CD4-positive, alpha-beta T cell treated with Interleukin-6 for 4 hours (primary cell): ENCODE measurements around the gene TMEM128.
"Not testable (repeated sequence)": the region's sequence is repeated elsewhere in the genome, so short reads cannot be mapped to it uniquely, and the experiment has no call there.

ENCODE experiments used
- DNase-seq: peaks from one replicate; pipeline ENCODE4 v3.0.0-alpha.2; 2020; ENCODE audit warnings: mixed read lengths

The TMEM128 gene, protein sequence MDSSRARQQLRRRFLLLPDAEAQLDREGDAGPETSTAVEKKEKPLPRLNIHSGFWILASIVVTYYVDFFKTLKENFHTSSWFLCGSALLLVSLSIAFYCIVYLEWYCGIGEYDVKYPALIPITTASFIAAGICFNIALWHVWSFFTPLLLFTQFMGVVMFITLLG

DNA sequence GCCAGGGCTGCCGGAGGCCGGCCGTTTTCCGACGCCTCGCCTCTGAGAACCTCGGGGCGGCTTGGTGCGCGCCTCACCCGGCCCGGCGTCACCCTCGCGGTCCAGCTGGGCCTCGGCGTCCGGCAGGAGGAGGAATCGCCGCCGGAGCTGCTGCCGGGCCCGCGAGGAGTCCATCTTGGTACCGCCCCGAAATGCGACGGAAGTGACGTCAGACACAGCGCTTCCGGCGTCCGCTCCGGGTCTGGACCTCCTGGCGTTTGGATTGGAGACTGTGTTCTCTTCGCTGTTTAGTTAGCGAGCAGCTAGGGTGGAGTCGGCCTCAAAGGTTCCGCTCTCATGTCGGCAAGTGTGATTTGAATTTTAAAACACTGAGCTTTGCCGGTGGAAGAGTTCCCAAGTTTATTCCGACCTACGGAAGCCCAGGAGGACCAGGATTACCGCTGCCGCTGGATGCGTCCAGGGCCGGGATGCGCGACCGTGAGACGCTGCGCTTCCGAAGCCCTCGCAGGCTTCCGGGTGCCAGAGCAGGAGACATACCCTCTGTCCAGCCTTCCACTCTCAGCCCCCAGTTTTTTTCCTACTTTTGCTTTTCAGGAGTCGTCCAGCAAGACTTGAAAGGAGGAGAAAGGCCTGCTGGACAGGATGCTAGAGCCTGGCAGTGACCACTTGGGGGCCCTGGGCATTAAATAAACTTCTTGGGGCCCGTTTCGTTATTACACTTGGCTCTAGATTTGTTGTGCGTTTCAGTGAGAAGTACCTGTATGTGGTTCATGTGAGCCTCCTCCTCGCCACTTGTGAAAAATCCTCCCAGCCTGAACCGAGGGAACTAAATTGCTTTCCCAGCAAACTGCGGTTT, at the start of gene TMEM128:
Gene TMEM128 (minus strand): TSS at position 195 of the 856 bp plus-strand sequence. CDS start 21 bp downstream, at position 174.
- peak; percentile 90 for DNase-seq

DNA sequence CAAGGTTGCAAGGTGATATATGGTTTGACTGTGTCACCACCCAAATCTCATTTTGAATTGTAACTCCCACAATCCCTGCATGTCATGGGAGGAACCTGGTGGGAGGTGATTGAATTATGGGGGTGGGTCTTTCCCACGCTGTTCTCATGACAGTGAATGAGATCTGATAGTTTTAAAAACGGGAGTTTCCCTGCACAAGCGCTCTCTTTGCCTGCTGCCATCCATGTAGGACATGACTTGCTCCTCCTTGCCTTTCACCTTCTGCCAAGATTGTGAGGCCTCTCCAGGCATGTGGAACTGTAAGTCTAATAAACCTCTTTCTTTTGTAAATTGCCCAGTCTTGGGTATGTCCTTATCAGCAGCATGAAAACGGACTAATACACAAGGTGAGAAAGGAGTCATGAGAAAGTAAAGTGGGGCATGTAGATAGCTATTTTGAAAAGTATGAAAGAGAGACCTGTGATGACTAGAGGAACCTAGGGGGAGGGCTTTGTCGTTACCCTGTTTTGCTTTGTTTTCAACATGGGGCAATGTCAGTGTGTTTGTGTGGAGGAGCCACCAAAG, 48.3 kb upstream of the TMEM128 start:
- DNase-seq = no peak

DNA sequence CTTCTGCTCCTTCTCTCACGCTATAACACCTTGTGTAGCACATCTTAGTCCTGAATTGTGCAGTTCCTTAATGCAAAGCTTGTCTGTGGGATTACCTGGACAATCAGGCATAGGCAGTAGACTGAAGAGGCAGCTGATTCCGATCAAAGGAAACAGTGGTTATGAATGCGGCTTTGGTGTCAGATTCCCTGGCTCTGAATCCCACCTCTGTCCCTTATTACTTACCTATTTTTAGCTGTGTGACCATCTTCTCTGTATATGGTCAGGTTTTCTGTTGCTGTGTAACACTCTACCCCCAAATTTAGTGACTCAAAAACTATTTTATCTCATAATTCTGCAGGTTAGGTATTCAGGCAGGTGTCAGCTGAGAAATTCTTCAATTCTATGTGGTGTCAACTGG, 45.3 kb upstream of the TMEM128 start:
- no peak for DNase-seq

DNA sequence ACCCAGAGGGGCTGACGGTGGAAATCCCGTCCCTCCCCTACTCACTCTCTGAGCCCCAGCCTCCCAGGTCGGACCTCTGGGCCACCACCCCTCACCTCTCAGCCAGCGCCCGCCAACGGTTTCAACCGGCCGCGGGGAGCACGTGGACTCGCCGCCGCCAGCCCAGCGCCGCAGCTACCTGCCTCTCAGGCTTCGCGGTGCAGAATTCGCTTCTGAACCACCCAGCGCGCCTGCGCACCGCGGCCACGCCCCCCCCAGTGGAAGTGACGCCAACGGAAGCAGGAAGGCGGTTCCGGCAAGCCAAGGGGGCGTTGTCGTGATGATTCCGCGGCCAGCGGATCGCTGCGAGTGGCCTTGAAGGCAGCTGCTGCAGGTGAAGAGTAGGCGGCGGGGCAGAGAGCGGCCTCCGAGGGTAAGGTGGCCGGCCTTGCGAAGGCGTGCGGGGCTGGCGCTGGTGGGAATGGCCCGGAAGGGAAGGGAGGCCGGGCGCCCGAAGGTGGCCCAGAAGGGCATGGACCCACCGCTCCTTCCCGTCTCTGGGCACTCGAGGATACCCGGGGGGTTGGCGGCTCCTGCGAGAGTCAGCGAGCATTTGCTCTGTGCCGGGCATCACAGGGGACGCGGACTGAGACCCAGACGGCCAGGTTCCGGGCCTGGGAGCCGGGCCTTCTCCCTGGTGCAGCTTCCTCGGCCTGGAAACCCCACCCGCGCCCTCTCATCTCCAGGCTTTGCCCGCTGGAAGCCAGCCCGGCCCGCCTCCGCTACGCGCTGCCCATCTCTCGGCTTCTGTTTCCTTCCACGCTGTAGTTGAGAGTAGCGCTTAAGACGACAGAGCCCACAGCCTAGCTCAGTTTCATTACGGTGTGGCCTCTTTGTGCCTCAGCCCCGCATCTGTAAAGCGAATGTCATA, 42.2 kb upstream of the TMEM128 start, which contains the start of the genes LYAR and ZBTB49:
Gene LYAR (minus strand): TSS at position 214 of the 910 bp plus-strand sequence. CDS start 6,412 bp downstream, outside the sequence.
Gene ZBTB49 (plus strand): TSS at position 311 of the 910 bp plus-strand sequence. CDS start 9,695 bp downstream, outside the sequence.
- DNase-seq = peak; percentile 96

DNA sequence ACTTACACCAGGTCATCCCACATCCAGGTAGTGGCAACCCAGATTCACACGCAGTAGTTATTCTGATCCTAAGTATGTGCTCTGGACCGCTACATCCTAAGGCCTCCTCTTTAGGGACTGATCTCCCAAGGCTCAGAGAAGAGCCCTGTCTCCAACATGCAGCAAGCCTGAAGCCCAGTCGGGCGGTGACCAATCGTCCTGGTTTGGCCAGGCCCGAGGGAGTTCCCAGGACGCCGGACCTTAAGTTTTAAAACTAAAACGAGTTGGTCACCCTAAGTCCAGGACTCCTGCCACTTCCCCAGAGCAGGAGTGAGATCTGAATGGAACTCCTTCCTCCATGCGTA, 41.5 kb upstream of the TMEM128 start:
- DNase-seq = no peak

DNA sequence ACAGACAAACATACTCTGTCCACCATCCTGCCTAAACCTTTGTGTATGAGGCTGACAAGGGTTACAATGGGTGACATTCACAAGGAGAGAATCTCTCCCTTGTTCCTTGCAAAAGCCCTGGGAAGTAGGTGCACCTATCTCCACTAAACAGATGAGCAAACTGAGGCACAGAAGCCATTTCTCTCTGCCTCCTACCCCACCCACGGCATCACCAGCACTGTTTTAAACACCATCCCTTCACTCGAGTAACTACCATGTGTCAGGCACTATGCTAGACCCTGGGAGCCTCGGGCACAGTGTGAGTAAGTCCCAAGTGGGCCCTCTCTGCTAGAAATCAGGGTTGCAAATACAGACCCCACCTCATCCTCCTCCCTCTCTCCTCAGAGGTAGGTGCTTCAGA, 41.0 kb upstream of the TMEM128 start:
- no peak for DNase-seq

DNA sequence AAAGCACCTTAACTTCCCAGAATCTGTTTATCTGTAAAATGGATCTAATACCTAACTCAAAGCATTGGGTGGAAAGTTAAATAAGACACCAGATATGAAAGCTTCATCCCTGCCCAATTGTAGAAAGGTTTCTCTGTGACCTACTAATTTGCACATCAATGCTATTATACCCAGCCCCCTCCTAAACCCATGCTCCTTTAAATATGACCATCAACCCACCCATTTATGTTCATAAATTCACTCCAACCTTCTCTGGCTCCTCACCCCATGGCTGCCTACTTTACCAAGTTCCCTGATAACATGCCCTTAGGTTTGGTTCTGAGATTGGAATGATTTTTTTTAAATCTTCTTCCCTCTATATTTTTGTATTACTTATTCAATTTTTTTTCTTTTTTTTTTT, 40.1 kb upstream of the TMEM128 start:
- no peak for DNase-seq

DNA sequence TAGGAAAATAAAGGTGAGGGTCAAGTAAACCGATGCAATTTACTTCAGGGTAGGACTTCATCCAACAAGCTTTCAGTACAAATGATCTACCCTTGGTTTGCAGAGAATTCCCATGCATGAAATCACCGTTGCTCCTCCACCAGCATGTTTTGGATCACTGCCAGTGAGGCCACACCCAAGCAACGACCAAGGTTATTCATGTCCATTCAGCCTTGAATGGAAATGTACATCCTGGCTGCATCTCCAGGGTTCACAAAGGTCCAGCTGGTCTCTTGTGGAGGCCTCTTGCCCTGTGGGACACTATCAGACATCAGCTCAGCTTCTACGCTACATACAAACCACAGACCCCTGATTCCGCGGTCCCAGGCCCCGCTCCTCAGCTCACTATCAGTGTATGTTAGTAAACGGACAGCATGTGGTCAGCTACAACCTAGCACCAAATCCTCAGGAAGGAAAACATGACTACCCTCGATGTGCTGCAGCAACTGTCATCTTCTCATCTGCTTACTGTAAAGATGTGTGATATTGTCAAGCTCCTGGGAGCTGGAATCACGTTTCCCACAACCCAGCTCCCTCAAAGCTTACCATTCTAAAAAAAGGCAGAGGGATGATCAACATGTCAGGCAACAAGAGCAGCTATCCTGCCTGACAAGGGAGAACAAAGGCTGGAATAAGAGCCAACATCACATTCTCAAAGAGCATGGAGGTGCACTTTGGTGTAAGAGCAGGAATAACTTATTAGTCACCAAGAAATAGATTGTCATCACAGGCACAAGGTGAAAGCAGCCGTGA, 37.0 kb upstream of the TMEM128 start:
- no peak for DNase-seq

DNA sequence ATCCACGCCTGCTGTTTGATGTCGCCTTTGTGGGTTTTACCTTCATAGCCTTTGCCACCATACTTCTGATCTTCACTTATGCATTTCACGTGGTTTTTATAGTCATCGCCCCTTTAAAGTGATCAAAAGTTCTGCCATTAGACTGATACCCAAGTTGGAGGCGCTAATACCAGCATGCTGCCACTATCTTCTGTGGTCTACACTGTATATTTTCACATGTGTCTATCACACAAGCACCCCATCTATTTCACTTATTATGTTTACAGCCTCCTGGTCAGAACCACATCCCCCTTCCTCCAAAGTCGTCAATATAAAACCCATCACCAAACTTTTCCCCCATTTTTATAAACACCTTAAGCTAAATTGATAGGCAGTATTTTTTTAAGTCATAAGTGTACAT, 33.8 kb upstream of the TMEM128 start:
- no peak for DNase-seq

DNA sequence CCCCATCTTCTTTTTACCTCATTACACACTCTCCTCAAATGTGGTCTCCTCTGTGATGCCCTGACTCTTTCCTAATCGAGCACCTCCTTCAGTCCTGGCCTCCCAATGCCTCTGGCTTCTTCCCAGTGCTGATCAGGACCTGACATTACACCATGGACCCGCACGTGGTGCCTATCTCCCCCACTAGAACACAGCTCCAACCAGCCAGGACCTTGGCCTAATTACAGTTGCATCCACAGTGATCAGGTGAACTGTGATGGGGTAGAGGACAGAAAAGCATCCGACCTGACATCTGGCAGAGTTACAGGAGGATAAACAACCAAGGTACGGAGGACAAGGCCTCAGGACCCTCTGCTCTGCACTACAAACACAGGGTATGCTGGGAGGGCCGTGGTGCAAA, 29.5 kb upstream of the TMEM128 start:
- no peak for DNase-seq

DNA sequence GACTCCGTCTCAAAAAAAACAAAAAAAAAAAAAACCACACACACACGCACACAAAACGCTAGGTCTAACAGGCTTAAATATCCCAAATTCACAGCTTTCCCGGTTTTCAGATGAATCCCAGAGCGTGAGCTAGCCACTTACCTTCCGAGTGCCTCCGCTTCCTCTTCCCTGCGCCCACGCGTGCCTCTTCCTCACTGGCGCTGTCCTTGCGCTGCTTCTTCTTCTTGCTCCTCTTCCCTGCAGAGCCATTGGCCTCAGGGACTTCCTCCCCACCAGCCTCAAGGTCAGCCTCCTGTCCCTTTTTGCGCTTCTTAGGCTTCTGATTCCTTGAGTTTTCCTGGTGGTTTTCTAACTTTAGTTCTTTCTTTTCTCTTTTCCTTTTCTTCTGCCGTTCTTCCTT, 26.2 kb upstream of the TMEM128 start:
- no peak for DNase-seq

DNA sequence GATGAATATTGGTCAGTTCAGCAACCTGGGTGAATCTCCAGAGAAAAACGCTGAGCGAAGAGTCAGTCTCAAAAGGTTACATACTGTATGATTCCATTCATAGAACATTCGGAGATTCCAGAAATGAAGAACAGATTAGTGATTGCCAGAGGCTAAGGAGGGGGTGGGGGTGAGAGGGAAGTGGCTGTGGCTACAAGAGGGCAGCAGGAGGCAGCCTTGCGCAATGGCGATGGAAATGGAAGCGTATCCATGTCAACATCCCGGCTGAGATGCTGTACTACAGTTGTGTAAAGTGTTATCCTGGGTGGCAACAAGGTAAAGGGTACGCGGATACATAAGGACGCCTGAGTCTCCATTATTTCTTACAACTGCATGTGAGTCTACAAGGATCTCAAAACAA, 23.9 kb upstream of the TMEM128 start:
- no peak for DNase-seq

DNA sequence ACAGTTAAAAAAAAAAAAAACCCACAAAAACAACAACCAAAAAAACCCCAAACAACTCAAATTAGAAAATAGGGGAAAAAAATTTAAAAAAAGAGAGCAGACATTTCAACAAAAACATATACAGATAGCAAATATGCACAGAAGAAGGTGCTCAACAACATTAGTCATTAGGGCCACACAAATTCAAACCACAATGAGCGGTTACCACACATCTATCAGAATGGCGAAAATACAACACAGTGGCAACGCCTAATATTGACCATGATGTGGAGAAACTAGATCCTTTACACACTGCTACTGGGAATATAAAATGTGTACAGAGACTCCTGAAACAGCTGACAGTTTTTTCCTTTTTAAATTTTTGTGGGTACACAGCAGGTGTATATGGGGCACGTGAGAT, 22.5 kb upstream of the TMEM128 start:
- DNase-seq = no peak

DNA sequence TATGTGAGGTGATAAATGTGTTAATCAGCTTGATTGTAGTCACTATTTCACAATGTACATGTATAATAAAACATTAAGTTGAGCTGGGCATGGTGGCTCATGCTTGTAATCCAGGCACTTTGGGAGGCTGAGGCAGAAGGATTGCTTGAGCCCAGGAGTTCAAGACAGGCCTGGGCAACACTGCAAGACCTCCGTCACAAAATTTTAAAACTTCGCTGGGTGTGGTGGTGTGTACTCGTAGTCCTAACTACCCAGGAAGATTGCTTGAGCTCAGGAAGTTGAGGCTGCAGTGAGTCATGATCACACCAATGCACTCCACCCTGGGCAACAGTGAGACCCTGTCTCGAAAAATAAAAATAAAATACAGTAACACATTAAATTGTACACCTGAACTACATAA, 21.8 kb upstream of the TMEM128 start:
- DNase-seq = peak; percentile 44

DNA sequence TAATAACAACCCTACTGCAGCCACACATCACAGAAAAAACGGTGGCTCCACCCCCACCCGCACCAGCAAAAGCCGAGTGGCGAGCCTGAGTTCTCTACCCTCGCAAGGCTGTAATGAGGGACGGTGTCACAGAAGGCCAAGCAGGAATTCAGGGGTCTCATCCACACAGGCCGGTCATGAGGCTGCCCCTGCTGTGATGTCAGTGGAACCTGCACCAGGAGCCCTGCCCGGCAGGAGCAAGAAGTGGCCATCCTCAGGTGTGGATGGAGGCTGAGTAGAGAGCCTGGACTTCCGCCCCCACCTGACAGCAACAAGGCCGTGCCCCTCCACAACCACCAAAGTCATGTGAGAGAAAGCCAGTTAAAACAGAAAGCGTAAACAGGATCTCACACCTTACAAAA, 21.3 kb upstream of the TMEM128 start:
- DNase-seq = peak; percentile 53

DNA sequence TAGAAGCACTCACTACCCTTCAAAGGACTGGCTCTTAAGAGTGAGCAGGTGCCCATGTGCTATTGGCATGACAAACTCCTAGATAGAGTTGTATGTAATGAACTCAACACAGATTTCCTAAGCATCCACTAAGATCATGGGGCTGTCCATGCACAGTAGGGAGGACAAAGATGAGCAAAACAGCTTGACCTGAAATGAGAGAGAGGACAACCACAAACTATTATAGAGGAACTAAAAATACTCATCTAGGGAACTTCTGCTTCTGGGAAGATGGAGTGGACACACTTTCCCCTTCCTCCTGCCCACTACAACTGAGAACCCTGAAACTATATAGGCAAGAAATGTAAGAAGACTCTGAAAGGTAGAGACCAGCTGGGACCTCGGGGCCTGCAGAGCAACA, 20.8 kb upstream of the TMEM128 start:
- DNase-seq = no peak

DNA sequence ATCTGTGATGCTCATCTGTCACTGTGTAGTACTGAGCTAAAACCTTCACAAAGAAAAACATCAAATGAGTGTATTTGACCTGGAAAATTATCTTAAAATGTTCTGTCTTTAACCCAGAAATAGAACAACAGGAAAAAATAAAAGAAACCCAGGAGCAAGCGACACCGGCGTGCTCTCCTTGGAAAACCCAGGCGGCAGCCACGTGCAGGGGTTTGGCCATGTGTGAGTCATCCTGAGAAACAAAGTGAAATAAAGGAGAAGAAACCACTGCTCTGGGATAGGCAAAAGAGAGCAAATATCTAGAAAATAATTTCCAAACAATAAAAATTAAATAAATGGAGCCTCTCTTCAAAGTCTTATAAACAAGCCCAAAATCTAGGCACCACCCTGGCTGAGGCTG, 20.0 kb upstream of the TMEM128 start:
- DNase-seq = no peak

DNA sequence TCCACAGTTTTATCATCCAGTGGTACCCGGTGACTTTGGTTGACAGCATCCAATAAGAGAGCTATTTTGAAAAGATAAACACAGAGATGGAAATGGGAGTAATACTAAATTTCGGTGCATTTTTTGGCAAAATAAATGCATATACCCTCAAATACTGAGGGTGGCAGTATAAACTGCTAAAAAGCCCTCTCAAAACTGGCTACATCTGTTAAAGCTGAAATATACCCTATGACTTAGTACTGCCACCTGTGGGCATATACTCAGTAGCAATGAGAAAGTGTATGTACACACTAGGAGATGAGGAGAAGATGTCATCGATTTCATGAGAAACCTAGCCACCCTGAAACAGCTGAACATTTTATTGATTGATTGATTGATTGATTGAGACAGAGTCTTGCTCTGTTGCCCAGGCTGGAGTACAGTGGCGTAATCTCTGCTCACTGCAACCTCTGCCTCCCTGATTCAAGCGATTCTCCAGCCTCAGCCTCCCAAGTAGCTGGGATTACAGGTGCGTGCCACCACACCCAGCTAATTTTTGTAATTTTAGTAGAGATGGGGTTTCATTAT, 12.2 kb upstream of the TMEM128 start:
- DNase-seq = peak; percentile 15

DNA sequence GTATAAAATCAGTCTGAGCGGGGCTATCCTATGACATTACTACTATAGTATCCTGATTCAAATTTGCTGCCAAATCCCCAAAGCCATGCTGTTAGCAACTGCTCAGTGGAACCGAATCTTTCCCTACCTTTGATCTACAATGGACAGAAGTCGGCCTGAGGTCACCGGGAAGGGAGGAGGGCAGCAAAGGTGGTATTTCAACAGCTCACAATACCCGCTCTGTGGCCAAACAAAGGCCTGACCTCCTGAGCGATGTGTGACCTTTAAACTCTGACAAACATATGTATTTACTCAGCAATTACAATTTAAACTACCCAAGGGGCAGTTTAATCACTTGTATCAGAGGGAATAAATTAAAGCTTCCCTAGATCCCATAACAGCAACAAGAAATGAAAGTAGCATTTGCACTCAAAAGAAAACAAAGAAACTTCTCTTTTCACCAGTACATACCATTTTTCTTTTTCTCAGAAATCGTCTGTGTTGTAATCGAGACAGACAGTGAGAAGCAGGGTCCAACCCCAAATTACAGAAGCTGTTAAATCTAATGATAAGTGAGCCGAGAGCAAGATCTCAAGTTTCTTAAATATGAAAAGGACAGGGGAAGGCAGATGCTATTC, 11.6 kb upstream of the TMEM128 start:
- DNase-seq = no peak

DNA sequence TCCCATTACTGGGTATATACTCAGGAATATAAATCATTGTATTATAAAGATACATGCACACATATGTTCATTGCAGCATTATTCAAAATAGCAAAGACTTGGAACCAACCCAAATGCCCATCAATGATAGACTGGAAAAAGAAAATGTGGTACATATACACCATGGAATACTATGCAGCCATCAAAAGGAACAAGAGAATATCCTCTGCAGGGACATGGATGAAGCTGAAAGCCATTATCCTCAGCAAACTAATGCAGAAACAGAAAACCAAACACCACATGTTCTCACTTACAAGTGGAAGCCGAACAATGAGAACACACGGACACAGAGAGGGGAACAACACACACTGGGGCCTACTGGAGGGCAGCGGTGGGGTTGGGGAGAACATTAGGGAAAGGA, 9.7 kb upstream of the TMEM128 start:
- not testable (repeated sequence) for DNase-seq

DNA sequence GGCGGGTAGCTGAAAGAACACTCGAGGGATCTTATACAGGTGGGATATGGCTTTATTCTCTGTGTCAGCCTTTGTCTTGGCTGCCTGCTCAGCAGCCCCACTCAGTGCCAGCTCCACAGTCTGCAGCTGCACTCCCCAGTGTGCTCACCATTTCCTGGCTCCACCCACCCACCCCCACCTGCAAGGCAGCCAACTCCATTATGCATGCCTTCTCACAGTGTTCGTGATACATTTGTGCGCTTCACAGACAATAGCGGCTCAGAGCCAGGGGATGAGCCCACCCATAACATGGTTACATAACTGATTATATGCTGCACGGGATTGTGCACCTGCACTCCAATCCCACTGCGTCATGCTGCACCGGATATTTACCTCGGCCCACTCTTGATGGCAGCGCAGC, 8.8 kb upstream of the TMEM128 start:
- no peak for DNase-seq
